ENCODE results near the gene LEMD2. TPM values are rescaled to one million over a fixed set of nuclear protein-coding genes. Genes with fewer than 3 reads are reported as not detected.

Gene LEMD2
- polyA plus RNA-seq, 4 donors: 59.2 to 77.7 (median 65.9) TPM

GRCh38 chr6:33742837-33743236, 46.1 kb downstream of the LEMD2 start:
- DNase-seq (ENCODE audit: low read depth in 4 of 4, low spot score in 3 of 4): no peak

- DNase-seq (ENCODE audit: low read depth in 4 of 4, low spot score in 3 of 4): no peak
Measured at GRCh38 chr6:33742092-33742491, 46.8 kb downstream of the LEMD2 start.

- no peak for DNase-seq (ENCODE audit: low read depth in 4 of 4, low spot score in 3 of 4)
Measured at GRCh38 chr6:33740794-33741193, 48.1 kb downstream of the LEMD2 start.

GRCh38 chr6:33740204-33740608, 48.7 kb downstream of the LEMD2 start:
- no peak for DNase-seq (ENCODE audit: low read depth in 4 of 4, low spot score in 3 of 4)

GRCh38 chr6:33739571-33739970, 49.4 kb downstream of the LEMD2 start:
- no peak for DNase-seq (ENCODE audit: low read depth in 4 of 4, low spot score in 3 of 4)

GRCh38 chr6:33738879-33739278, 50.1 kb downstream of the LEMD2 start:
- DNase-seq (ENCODE audit: low read depth in 4 of 4, low spot score in 3 of 4): no peak

GRCh38 chr6:33738153-33738552, 50.8 kb downstream of the LEMD2 start:
- no peak for DNase-seq (ENCODE audit: low read depth in 4 of 4, low spot score in 3 of 4)

- no peak for DNase-seq (ENCODE audit: low read depth in 4 of 4, low spot score in 3 of 4)
Measured at GRCh38 chr6:33737267-33738026, 51.5 kb downstream of the LEMD2 start.

GRCh38 chr6:33735216-33735615, 53.7 kb downstream of the LEMD2 start:
- no peak for DNase-seq (ENCODE audit: low read depth in 4 of 4, low spot score in 3 of 4)

GRCh38 chr6:33733709-33734007, 55.3 kb downstream of the LEMD2 start:
- DNase-seq (ENCODE audit: low read depth in 4 of 4, low spot score in 3 of 4): no peak

GRCh38 chr6:33732817-33733708, 55.9 kb downstream of the LEMD2 start:
- DNase-seq (ENCODE audit: low read depth in 4 of 4, low spot score in 3 of 4): no peak

GRCh38 chr6:33732385-33732784, 56.5 kb downstream of the LEMD2 start:
- no peak for DNase-seq (ENCODE audit: low read depth in 4 of 4, low spot score in 3 of 4)

GRCh38 chr6:33731751-33732282, 57.1 kb downstream of the LEMD2 start:
- DNase-seq (ENCODE audit: low read depth in 4 of 4, low spot score in 3 of 4): no peak

GRCh38 chr6:33731035-33731434, 57.9 kb downstream of the LEMD2 start:
- DNase-seq (ENCODE audit: low read depth in 4 of 4, low spot score in 3 of 4): no peak

GRCh38 chr6:33730611-33731010, 58.3 kb downstream of the LEMD2 start:
- no peak for DNase-seq (ENCODE audit: low read depth in 4 of 4, low spot score in 3 of 4)

GRCh38 chr6:33729059-33729458, 59.9 kb downstream of the LEMD2 start:
- DNase-seq (ENCODE audit: low read depth in 4 of 4, low spot score in 3 of 4): no peak

- DNase-seq (ENCODE audit: low read depth in 4 of 4, low spot score in 3 of 4): no peak
Measured at GRCh38 chr6:33728438-33728837, 60.5 kb downstream of the LEMD2 start.

- no peak for DNase-seq (ENCODE audit: low read depth in 4 of 4, low spot score in 3 of 4)
Measured at GRCh38 chr6:33727932-33728331, 61.0 kb downstream of the LEMD2 start.

GRCh38 chr6:33727126-33727525, 61.8 kb downstream of the LEMD2 start:
- DNase-seq (ENCODE audit: low read depth in 4 of 4, low spot score in 3 of 4): no peak

GRCh38 chr6:33726696-33727095, 62.2 kb downstream of the LEMD2 start:
- DNase-seq (ENCODE audit: low read depth in 4 of 4, low spot score in 3 of 4): no peak

GRCh38 chr6:33725891-33726673, 62.8 kb downstream of the LEMD2 start:
- DNase-seq (ENCODE audit: low read depth in 4 of 4, low spot score in 3 of 4): no peak

Data from left renal pelvis (tissue), 4 donors.